ENCODE data around the gene FAM124B.
A peak's percentile ranks its signal among the peaks of the same experiment; 100 is the strongest.

FAM124B gene

DNA sequence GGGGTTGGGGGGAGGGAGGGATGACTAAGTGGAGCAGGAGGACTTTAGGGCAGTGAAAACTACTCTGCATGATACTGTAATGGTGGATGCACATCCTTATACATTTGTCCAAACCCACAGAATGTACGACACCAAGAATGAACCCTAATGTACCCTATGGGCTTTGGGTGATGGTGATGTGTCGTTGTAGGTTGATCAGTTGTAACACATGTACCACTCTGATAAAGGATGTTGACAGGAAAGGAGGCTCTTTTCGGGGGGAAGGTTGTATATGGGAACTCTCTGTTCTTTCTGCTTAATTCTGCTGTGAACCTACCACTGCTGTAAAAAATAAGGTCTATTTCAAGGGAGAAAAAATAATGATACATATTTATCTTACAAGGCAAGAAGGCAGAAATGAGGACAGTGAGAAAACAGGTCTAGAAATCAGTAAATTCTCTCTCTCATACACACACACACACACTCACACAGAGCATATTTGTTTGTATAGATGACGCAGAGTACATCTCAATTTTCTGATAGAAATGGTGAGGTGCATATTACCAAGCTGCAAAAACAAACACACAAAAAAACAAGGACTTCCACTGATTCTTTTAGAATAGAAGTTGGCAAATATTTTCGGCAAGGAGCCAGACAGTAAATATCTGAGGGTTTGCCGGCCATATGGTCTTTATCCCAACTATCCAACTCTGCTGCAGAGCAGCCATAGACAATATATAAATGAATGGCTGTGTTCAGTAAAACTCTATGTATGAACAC, 20.2 kb downstream of the FAM124B start:
- H3K27ac ChIP-seq: no peak overlapping the region
- TF ChIP-seq, protein P1, sequence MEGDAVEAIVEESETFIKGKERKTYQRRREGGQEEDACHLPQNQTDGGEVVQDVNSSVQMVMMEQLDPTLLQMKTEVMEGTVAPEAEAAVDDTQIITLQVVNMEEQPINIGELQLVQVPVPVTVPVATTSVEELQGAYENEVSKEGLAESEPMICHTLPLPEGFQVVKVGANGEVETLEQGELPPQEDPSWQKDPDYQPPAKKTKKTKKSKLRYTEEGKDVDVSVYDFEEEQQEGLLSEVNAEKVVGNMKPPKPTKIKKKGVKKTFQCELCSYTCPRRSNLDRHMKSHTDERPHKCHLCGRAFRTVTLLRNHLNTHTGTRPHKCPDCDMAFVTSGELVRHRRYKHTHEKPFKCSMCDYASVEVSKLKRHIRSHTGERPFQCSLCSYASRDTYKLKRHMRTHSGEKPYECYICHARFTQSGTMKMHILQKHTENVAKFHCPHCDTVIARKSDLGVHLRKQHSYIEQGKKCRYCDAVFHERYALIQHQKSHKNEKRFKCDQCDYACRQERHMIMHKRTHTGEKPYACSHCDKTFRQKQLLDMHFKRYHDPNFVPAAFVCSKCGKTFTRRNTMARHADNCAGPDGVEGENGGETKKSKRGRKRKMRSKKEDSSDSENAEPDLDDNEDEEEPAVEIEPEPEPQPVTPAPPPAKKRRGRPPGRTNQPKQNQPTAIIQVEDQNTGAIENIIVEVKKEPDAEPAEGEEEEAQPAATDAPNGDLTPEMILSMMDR (IDR thresholded peaks at IDR 0.05): no peak
- no peak for TF ChIP-seq ZFX (IDR thresholded peaks at IDR 0.05; ENCODE audit: borderline replicate concordance)

DNA sequence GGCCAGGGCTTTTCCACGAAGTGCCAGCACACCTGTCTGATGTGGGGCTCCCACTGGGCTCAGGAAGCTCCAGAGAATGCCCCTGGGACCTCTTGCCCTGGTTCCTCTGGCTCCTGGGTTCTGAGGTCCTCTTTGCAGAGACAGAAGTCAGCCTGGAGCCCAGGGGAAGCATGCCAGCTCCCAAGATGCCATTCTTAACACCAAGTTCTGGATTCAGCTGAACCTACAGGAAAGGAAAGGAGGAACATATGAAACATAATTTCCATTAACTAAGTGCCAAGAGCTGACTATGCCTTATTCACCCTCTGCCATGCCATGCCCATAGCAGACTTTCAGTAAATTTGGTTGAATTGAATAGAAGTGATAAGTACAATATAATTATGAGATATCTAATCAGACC, 21.9 kb downstream of the FAM124B start:
- TF ChIP-seq, protein P1 (IDR thresholded peaks at IDR 0.05): no peak
- no peak for TF ChIP-seq ZFX (IDR thresholded peaks at IDR 0.05; ENCODE audit: borderline replicate concordance)
- H3K27ac ChIP-seq: no peak overlapping the region

DNA sequence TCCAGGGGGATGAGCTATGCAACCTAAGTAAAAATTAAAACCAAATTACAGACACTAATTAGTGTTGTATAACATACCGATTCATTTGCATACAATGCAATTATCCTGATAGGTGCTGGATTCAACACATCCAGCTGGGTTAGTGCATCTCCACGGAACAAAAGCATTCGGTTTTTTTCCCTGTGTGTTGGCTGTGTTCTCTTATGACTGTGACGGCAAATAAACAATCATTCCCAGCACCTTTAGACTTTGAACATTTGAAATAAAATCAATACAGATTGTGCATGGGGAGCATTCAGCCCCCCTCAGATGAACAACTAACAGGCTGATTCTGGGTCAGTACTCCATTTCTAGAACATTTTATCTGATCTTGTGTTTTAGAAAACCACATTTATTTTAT, 22.7 kb downstream of the FAM124B start:
- TF ChIP-seq, protein P1 (IDR thresholded peaks at IDR 0.05): no peak
- no peak for TF ChIP-seq ZFX (IDR thresholded peaks at IDR 0.05; ENCODE audit: borderline replicate concordance)

DNA sequence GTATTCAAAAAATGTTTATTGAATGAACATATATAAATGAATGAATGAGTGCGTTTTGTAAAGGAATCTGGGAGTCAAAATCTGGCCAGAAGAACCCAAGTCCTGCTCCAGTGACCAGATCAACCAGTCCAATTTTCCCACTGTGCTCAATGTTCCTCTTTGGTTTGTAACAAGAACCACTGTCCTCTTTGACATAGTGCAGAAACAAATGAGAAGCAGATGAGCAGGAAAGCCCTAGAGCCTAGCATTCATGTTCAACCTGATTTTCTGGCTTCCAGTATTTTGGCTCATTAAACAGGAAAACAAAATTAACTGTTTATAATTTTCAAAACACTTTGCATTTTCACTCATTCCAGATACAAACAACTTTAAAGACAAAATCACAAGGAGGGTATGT, 23.2 kb downstream of the FAM124B start:
- no peak overlapping the region for H3K27ac ChIP-seq
- TF ChIP-seq, protein P1 (IDR thresholded peaks at IDR 0.05): no peak
- TF ChIP-seq ZFX (IDR thresholded peaks at IDR 0.05; ENCODE audit: borderline replicate concordance): no peak

More for the DNA sequence above, 22.7 kb downstream of the FAM124B start:
- no peak overlapping the region for H3K27ac ChIP-seq

DNA sequence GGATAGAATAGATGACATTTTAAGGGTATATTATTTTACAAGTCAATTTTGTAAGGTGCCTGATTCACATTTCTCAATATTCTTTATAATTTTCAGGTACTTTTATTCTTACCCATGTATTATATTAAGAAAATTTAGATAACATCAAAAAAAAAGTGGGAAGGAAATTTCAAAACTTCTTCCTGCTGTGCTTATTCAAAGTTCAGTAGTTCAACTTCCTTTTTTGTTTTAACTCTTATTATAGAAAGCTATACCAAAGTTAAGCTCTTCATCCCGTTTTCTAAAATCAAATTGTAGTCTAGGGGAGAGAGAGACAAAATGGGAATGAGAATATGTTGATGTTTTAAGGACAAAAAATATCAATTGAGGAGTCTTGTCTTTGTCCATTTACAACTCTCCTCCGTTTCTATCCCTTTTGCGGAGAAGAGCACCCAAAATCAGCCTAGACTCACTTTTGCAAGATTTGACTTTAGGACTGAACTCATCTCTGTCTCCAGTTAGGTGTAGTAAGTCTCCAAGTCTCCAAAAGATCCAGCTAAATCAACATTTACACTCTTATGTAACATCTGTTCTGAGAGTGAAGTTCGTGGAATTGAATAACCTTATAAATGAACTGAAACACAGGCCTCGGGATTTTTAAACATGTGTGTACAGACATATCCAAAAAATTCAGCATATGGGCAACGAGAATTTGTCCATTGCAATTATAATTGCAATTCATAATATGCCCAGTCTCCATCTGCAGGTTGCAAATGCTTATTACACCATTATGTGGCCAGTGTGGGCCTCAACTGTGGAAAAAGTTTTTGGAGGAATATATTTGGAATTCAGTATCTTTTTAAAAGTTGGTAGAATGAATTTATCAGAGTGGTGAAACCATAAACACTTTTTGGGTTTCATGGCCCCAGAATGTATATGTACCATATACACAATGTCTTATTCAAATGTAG, 23.9 kb downstream of the FAM124B start:
- TF ChIP-seq ZFX (IDR thresholded peaks at IDR 0.05; ENCODE audit: borderline replicate concordance): no peak
- TF ChIP-seq, protein P1 (IDR thresholded peaks at IDR 0.05): 0 out of 2 replicates have a peak, but pooled peaks have one; percentile 20
- H3K27ac ChIP-seq: no peak overlapping the region

DNA sequence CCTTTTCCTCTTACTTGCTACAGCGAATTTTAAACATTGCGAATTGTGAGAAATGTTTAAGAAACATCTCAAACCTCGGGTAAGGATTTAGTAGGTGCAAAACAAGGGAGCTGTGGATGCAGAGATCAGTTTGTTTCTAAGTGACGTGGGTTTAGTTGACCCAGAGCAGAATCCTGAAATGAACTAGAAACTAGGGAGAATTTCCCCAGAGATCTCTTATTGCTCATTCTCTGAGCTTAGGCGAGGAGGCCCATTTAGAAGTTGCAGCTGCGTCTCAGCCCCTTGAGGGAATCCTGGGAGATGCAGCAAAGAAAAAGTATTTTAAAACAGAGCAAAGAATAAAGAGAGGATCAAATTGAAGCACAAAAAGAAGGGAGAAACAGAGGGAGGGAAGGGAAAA, 29.3 kb downstream of the FAM124B start:
- no peak for TF ChIP-seq ZFX (IDR thresholded peaks at IDR 0.05; ENCODE audit: borderline replicate concordance)
- TF ChIP-seq, protein P1 (IDR thresholded peaks at IDR 0.05): no peak
- no peak overlapping the region for H3K27ac ChIP-seq

Data from 22Rv1 (cell line).